Epithelial cell of proximal tubule (primary cell): ENCODE results near the gene BRF1. TPM values are rescaled to one million over a fixed set of nuclear protein-coding genes. Genes with fewer than 3 reads are reported as not detected.
"Not testable (repeated sequence)": the region's sequence is repeated elsewhere in the genome, so short reads cannot be mapped to it uniquely, and the experiment has no call there.

ENCODE experiments used
- DNase-seq: peaks from one replicate; pipeline ENCODE4 v3.0.0-alpha.2; 2011; ENCODE audit warnings: low read depth
- H3K4me3 ChIP-seq: 2 replicates; pipeline ENCODE4 v1.5.1; 2011; ENCODE audit warnings: low read depth, mild to moderate bottlenecking, low read length
- CTCF ChIP-seq: conservative IDR thresholded peaks from 2 replicates; pipeline ENCODE4 v1.5.1; 2012; ENCODE audit warnings: low read depth, mild to moderate bottlenecking, low read length
- total RNA-seq: library from RNA; depleted of rRNA; stranded (reverse); fragments of >200 nt; gene quantifications from 2 replicates; pipeline ENCODE4 v1.2.3, GENCODE V29; 2015

The BRF1 gene
- total RNA-seq, 1 donor from 2014 or later = 23.8 TPM

- no peak for TF ChIP-seq CTCF
- H3K4me3 ChIP-seq = no peak overlapping the region
- DNase-seq = no peak
Observed at GRCh38 chr14:105332350-105332874, 31.6 kb upstream of the BRF1 start.

GRCh38 chr14:105331575-105332349, 31.0 kb upstream of the BRF1 start:
- no peak overlapping the region for H3K4me3 ChIP-seq
- DNase-seq = no peak
- no peak for TF ChIP-seq CTCF

- no peak for DNase-seq
- TF ChIP-seq CTCF = no peak
- no peak overlapping the region for H3K4me3 ChIP-seq
Observed at GRCh38 chr14:105330491-105330895, 29.7 kb upstream of the BRF1 start.

- TF ChIP-seq CTCF = no peak
- no peak overlapping the region for H3K4me3 ChIP-seq
- no peak for DNase-seq
Observed at GRCh38 chr14:105329411-105330150, 28.8 kb upstream of the BRF1 start.

- no peak for TF ChIP-seq CTCF
- no peak overlapping the region for H3K4me3 ChIP-seq
- DNase-seq = no peak
Observed at GRCh38 chr14:105328678-105329390, 28.0 kb upstream of the BRF1 start.

GRCh38 chr14:105328070-105328677, 27.4 kb upstream of the BRF1 start:
- DNase-seq = no peak
- H3K4me3 ChIP-seq = no peak overlapping the region
- TF ChIP-seq CTCF = no peak

- H3K4me3 ChIP-seq = not testable (repeated sequence)
Observed at GRCh38 chr14:105327695-105328045, 26.9 kb upstream of the BRF1 start.

More at GRCh38 chr14:105327695-105328045, 26.9 kb upstream of the BRF1 start:
- not testable (repeated sequence) for DNase-seq
